ENCODE measurements around the gene FAM107B.

Gene FAM107B

DNA sequence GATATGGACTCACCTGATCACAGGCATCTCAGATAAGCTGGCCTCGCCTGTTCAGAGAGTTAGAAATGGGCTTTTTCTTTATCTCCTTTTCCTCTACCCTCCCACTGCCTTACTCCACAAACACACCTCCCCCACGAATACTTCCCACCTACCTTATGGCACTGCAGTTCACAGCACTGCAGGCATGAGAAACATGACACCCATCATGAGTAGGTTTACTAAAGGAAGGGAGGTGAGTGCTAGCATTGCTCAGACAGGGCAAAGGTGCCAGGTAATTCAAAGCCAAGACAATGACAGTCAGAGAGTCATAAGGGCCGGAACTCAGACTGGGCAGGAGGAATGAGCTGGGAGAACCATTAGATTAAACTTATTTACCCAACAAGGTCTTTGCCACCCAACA lies 220.6 kb downstream of the FAM107B start (continued):
- no peak for TF ChIP-seq ZNF266 (tag by site-specific recombination; IDR thresholded peaks at IDR 0.05; ENCODE audit: low read depth)
- TF ChIP-seq ZBTB8A (tag by site-specific recombination; IDR thresholded peaks at IDR 0.05): 0 out of 2 replicates have a peak, but pooled peaks have one; percentile 2
- TF ChIP-seq, protein P1, sequence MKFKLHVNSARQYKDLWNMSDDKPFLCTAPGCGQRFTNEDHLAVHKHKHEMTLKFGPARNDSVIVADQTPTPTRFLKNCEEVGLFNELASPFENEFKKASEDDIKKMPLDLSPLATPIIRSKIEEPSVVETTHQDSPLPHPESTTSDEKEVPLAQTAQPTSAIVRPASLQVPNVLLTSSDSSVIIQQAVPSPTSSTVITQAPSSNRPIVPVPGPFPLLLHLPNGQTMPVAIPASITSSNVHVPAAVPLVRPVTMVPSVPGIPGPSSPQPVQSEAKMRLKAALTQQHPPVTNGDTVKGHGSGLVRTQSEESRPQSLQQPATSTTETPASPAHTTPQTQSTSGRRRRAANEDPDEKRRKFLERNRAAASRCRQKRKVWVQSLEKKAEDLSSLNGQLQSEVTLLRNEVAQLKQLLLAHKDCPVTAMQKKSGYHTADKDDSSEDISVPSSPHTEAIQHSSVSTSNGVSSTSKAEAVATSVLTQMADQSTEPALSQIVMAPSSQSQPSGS (tag by site-specific recombination; IDR thresholded peaks at IDR 0.05; ENCODE audit: low read depth): no peak
- no peak for TF ChIP-seq ZNF184 (tag by site-specific recombination; IDR thresholded peaks at IDR 0.05)
- TF ChIP-seq ZNF626 (tag by site-specific recombination; IDR thresholded peaks at IDR 0.05): no peak
- peak; percentile 48; the same call in 1 of the 2 replicates for TF ChIP-seq GLIS1 (tag by site-specific recombination; IDR thresholded peaks at IDR 0.05)
- 0 out of 2 replicates have a peak, but pooled peaks have one; percentile 19 for TF ChIP-seq SP7 (tag by site-specific recombination; IDR thresholded peaks at IDR 0.05)
- TF ChIP-seq, protein P2, sequence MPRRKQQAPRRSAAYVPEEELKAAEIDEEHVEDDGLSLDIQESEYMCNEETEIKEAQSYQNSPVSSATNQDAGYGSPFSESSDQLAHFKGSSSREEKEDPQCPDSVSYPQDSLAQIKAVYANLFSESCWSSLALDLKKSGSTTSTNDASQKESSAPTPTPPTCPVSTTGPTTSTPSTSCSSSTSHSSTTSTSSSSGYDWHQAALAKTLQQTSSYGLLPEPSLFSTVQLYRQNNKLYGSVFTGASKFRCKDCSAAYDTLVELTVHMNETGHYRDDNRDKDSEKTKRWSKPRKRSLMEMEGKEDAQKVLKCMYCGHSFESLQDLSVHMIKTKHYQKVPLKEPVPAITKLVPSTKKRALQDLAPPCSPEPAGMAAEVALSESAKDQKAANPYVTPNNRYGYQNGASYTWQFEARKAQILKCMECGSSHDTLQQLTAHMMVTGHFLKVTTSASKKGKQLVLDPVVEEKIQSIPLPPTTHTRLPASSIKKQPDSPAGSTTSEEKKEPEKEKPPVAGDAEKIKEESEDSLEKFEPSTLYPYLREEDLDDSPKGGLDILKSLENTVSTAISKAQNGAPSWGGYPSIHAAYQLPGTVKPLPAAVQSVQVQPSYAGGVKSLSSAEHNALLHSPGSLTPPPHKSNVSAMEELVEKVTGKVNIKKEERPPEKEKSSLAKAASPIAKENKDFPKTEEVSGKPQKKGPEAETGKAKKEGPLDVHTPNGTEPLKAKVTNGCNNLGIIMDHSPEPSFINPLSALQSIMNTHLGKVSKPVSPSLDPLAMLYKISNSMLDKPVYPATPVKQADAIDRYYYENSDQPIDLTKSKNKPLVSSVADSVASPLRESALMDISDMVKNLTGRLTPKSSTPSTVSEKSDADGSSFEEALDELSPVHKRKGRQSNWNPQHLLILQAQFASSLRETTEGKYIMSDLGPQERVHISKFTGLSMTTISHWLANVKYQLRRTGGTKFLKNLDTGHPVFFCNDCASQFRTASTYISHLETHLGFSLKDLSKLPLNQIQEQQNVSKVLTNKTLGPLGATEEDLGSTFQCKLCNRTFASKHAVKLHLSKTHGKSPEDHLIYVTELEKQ (tag by site-specific recombination; IDR thresholded peaks at IDR 0.05; ENCODE audit: borderline replicate concordance): no peak
- peak; percentile 69 for TF ChIP-seq ZNF121 (tag by site-specific recombination; IDR thresholded peaks at IDR 0.05)
- no peak for TF ChIP-seq ZSCAN23 (tag by site-specific recombination; IDR thresholded peaks at IDR 0.05)
- peak; percentile 80 for TF ChIP-seq TRIM28 (IDR thresholded peaks at IDR 0.05; ENCODE audit: borderline replicate concordance, low read length)
- no peak for TF ChIP-seq ZNF548 (tag by site-specific recombination; IDR thresholded peaks at IDR 0.05)
- no peak for TF ChIP-seq ZNF433 (tag by site-specific recombination; IDR thresholded peaks at IDR 0.05; ENCODE audit: low read depth)

DNA sequence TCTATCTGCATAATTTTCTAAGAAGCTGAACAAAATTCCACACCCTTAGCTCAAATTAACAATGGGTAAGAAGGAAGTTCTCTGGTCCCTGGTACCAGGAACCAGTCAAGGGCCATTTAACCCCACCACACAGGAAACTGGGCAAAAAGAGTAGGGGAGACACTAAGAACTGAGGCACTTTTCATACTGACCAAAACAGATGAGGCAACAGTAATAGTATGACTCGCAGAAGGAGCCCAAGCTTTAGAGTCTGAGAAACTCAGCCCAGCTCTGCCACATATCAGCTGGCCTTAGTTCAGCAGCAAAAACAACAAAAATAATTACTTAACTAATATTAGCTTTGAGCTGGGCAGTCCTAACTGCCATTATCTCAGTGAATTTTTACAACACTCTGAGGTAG lies 221.2 kb downstream of the FAM107B start:
- ChIA-PET POLR2A (no interaction called here), CTCF (interaction anchor here (0.7 to 1.4 kb wide), 3 partner anchors 16 to 358 kb away, joined by 3 to 5 read pairs (median 5); no protein-coding TSS in a partner anchor)
- Histone ChIP-seq H3K9me3 (ENCODE audit: control insufficient read depth, insufficient read depth, low read depth, low read length) (no peaks in the 10 kb centered on the region), H3K4me1 (ENCODE audit: control insufficient read depth, insufficient read depth, low read length) (peaks cover 9% of the 10 kb centered on the region), H3K4me3 (ENCODE audit: low read depth, low read length) (no peak overlapping the region), H3K36me3 (ENCODE audit: control insufficient read depth in 2 of 2, insufficient read depth in 1 of 2, low read length in 2 of 2) (no peaks in the 10 kb centered on the region), H3K27ac (ENCODE audit: extremely low read depth, low read depth, low read length) (no peak overlapping the region)
- TF ChIP-seq, protein P3, sequence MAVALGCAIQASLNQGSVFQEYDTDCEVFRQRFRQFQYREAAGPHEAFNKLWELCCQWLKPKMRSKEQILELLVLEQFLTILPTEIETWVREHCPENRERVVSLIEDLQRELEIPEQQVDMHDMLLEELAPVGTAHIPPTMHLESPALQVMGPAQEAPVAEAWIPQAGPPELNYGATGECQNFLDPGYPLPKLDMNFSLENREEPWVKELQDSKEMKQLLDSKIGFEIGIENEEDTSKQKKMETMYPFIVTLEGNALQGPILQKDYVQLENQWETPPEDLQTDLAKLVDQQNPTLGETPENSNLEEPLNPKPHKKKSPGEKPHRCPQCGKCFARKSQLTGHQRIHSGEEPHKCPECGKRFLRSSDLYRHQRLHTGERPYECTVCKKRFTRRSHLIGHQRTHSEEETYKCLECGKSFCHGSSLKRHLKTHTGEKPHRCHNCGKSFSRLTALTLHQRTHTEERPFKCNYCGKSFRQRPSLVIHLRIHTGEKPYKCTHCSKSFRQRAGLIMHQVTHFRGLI (tag by site-specific recombination; IDR thresholded peaks at IDR 0.05): peak; percentile 38; the same call in 1 of the 2 replicates
- TF ChIP-seq ZBTB8A (tag by site-specific recombination; IDR thresholded peaks at IDR 0.05): no peak
- TF ChIP-seq ZNF473 (tag by site-specific recombination; IDR thresholded peaks at IDR 0.05): no peak
- TF ChIP-seq, protein P4, sequence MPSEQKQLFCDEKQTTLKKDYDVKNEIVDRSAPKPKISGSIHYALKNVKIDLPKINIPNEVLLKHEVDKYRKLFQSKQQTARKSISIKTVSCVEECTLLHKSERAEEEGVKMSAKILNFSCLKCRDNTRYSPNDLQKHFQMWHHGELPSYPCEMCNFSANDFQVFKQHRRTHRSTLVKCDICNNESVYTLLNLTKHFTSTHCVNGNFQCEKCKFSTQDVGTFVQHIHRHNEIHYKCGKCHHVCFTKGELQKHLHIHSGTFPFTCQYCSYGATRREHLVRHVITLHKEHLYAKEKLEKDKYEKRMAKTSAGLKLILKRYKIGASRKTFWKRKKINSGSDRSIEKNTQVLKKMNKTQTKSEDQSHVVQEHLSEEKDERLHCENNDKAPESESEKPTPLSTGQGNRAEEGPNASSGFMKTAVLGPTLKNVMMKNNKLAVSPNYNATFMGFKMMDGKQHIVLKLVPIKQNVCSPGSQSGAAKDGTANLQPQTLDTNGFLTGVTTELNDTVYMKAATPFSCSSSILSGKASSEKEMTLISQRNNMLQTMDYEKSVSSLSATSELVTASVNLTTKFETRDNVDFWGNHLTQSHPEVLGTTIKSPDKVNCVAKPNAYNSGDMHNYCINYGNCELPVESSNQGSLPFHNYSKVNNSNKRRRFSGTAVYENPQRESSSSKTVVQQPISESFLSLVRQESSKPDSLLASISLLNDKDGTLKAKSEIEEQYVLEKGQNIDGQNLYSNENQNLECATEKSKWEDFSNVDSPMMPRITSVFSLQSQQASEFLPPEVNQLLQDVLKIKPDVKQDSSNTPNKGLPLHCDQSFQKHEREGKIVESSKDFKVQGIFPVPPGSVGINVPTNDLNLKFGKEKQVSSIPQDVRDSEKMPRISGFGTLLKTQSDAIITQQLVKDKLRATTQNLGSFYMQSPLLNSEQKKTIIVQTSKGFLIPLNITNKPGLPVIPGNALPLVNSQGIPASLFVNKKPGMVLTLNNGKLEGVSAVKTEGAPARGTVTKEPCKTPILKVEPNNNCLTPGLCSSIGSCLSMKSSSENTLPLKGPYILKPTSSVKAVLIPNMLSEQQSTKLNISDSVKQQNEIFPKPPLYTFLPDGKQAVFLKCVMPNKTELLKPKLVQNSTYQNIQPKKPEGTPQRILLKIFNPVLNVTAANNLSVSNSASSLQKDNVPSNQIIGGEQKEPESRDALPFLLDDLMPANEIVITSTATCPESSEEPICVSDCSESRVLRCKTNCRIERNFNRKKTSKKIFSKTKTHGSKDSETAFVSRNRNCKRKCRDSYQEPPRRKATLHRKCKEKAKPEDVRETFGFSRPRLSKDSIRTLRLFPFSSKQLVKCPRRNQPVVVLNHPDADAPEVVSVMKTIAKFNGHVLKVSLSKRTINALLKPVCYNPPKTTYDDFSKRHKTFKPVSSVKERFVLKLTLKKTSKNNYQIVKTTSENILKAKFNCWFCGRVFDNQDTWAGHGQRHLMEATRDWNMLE (tag by site-specific recombination; conservative IDR thresholded peaks at IDR 0.05; ENCODE audit: low read depth): no peak
- TF ChIP-seq, protein P5, sequence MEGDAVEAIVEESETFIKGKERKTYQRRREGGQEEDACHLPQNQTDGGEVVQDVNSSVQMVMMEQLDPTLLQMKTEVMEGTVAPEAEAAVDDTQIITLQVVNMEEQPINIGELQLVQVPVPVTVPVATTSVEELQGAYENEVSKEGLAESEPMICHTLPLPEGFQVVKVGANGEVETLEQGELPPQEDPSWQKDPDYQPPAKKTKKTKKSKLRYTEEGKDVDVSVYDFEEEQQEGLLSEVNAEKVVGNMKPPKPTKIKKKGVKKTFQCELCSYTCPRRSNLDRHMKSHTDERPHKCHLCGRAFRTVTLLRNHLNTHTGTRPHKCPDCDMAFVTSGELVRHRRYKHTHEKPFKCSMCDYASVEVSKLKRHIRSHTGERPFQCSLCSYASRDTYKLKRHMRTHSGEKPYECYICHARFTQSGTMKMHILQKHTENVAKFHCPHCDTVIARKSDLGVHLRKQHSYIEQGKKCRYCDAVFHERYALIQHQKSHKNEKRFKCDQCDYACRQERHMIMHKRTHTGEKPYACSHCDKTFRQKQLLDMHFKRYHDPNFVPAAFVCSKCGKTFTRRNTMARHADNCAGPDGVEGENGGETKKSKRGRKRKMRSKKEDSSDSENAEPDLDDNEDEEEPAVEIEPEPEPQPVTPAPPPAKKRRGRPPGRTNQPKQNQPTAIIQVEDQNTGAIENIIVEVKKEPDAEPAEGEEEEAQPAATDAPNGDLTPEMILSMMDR (tag by site-specific recombination; IDR thresholded peaks at IDR 0.05): no peak
- TF ChIP-seq ZNF175 (tag by site-specific recombination; IDR thresholded peaks at IDR 0.05): no peak
- TF ChIP-seq ZNF202 (tag by site-specific recombination; IDR thresholded peaks at IDR 0.05; ENCODE audit: borderline replicate concordance): no peak

Measured in HEK293 (cell line).